EH (cell line): ENCODE measurements around the gene TARBP1.
A peak's percentile ranks its signal among the peaks of the same experiment; 100 is the strongest.
"Not testable (repeated sequence)": the region's sequence is repeated elsewhere in the genome, so short reads cannot be mapped to it uniquely, and the experiment has no call there.

Source experiments
- DNase-seq: peaks from one replicate; pipeline ENCODE4 v3.0.0-alpha.2; 2015; ENCODE audit warnings: low read depth

The TARBP1 gene

GRCh38 chr1:234437423-234438171 is 41.4 kb downstream of the TARBP1 start:
- peak; percentile 29 for DNase-seq

DNA sequence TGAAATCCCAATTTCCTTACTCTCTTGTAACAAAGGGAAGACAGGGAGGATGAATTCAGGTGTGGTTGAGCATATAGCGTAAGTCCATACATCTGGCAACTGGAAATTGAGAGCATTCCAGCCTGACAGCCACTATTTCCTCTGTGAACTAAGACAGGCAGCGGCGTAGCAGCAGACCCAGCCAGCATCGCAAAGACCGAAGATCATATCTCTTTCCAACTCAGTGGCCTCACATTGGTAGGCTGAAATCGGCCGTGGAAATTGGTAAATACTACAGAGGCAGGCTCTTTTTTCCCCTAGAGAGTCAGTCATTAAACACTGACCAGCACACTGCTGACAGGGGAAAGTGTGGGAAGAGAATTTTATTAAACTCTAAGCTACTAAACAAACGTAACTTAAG is 43.4 kb downstream of the TARBP1 start:
- DNase-seq, result no peak

GRCh38 chr1:234434706-234435105 is 44.3 kb downstream of the TARBP1 start:
- no peak for DNase-seq

- DNase-seq, result peak; percentile 66
These were observed 45.3 kb downstream of the TARBP1 start for GRCh38 chr1:234433563-234434285.

DNA sequence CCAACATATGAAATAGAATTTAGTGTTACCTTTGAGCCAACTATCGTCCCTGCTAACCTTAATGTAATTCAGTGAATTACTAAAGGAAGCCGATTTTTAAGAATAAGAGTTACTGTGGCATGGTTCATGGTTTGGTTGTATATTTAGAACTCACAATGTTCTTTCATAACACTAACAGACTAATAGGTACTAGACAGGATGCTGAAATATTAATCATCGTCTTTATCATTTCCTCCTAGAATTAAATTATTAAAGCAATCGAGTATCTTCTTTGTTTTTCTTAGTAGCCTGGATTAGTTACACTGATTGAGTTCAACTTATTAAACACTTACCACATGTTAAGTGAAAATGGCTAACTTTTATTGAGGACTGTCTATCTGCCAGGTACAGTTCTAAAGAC is 47.7 kb downstream of the TARBP1 start:
- no peak for DNase-seq

DNA sequence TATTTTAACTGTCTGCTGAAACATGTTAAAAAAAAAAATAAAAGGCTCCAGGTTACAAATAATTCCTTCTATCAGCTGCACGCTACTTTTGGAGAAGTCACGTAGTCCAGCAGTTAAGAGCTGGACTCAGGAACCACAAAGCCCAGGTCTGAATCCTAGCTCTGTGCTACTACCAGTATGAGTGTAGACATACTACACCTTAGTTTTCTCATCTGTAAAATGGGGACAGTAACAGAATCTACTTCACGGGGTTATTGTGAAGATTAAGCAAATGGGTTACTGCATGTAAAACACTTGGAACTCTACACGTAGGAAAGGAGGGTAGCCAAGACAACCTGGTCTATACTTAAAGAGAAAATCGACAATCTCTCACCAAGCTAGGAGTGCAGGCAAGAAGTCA is 48.3 kb downstream of the TARBP1 start:
- DNase-seq, result no peak

- no peak for DNase-seq
These were observed 49.6 kb downstream of the TARBP1 start for GRCh38 chr1:234429434-234429806.

- DNase-seq, result no peak
These were observed 50.9 kb downstream of the TARBP1 start for GRCh38 chr1:234427950-234428646.

DNA sequence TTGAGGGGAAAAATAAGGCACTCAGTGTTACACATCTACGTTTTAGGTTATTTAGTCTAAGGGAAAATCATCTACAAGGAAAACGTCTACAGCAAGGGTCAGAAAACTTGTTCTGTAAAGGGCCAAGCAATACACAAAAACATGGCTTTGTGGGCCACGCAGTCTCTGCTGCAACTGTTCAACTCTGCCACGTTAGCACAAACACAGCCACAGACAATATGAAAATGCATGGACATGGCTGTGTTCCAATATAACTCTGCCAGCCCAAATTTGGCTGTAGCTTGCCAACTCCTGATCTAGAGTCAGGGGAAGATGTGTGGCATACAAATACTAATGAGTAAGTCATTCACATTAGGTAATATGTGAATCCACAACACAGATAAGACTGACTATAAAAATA is 65.0 kb downstream of the TARBP1 start:
- no peak for DNase-seq

DNA sequence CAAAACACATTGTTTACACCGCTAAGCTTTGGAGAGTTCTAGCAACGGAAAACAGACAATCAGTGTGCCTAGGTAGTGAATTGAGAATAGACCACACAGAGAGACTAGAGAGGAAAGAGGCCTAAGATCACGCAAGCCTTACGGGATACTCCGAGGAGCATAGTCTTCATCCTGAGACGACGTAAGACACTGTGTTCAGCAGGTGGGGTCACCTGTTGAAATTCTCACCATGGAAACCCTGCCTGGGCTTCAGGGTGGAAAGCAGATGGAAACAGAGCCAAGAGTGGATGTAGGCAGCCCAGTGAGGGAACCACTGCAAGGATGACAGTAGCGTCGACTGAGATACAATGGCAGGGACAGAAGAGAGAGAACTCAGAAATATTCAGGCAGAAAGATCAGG is 65.5 kb downstream of the TARBP1 start:
- DNase-seq, result no peak

GRCh38 chr1:234412830-234413229 is 66.1 kb downstream of the TARBP1 start:
- no peak for DNase-seq

DNA sequence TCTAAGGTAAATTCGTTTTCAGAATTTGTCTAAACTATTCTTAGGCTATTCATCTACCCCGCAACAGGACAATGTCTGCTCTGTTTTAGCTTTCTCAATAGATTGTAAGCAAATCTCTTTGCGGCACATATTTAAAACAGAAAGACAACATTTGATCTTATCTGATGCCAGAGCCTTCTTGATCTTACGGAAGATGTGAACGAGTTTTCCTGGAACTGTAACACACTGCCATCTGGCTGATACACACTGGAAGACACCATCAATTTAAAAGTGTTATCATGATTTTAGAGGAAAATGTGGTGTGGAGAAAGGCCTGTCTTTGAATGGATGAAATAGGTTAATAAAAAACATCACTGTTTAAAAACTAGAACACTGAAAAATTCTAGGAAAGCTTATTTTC is 69.7 kb downstream of the TARBP1 start:
- peak; percentile 18 for DNase-seq

GRCh38 chr1:234408757-234409156 is 70.2 kb downstream of the TARBP1 start:
- DNase-seq, result no peak

GRCh38 chr1:234406871-234407270 is 72.1 kb downstream of the TARBP1 start:
- DNase-seq, result no peak

GRCh38 chr1:234405676-234406075 is 73.3 kb downstream of the TARBP1 start:
- no peak for DNase-seq

DNA sequence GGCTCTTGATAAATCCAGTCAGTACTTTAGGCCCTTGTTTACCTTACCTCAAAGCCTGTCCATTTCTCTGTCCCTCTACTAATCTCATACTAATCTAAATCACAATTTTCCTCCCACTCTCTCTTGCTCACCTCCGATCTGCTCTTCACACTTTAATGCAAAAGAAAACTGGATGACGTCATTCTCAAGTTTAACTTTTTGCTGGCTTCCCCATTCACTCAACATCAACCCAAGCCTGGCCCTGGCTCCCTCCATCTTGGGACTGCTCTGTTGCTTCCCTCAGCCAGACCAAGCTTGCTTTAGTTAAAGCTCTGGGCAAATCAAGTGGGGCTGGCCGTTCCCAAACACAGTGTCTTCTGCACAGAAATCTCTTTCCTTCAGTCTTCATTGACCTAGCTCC is 76.0 kb downstream of the TARBP1 start:
- no peak for DNase-seq

GRCh38 chr1:234401658-234402057 is 77.3 kb downstream of the TARBP1 start:
- DNase-seq, result no peak

DNA sequence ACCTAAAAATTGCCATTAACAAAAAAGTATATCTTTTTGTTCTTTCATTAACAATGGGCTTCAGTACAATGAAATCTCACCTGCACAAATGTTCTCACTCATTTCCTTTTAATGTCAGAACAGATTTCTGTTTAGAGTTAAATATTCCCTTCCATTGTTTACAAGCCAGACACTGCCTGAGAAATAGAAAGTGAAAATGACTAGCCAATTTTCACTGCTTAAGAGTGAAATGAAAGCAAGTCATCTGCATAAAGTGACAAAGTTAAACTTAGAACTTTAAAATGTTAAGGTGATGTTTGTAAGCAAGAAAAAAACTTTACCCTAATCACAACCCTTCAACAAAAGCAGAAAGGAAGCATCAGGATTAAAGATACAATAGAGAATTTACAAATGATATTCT is 78.2 kb downstream of the TARBP1 start:
- peak; percentile 3 for DNase-seq

DNA sequence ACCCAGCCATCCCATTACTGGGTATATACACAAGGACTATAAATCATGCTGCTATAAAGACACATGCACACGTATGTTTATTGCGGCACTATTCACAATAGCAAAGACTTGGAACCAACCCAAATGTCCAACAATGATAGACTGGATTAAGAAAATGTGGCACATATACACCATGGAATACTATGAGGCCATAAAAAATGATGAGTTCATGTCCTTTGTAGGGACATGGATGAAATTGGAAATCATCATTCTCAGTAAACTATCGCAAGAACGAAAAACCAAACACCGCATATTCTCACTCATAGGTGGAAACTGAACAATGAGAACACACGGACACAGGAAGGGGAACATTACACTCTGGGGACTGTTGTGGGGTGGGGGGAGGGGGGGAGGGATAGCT is 79.5 kb downstream of the TARBP1 start:
- not testable (repeated sequence) for DNase-seq

DNA sequence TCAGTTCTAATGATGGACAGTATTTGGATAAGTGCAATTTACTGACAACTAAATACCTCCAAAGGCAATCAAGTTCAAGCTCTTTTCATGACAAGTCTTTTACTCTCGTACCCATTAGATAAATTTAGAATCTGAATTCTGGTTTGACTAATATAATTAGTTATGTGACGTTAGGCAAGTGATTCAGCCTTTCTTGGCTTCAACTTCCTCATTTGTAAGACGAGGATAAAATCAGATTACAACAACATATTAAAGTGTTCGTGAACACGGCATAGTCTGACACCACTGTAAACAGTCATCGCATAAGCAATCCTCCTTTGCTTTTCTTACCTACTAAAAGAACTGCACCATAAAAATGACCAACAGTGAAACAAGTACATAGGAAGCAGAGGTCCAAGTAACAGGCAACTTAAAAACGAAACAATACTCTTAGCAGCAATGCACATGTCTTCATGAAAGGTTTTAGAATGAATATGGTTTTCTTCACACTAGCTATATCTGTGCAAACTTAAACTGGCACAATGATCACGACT is 80.1 kb downstream of the TARBP1 start:
- DNase-seq, result peak; percentile 73

GRCh38 chr1:234397732-234398131 is 81.2 kb downstream of the TARBP1 start:
- DNase-seq, result no peak

GRCh38 chr1:234396871-234397270 is 82.1 kb downstream of the TARBP1 start:
- no peak for DNase-seq

DNA sequence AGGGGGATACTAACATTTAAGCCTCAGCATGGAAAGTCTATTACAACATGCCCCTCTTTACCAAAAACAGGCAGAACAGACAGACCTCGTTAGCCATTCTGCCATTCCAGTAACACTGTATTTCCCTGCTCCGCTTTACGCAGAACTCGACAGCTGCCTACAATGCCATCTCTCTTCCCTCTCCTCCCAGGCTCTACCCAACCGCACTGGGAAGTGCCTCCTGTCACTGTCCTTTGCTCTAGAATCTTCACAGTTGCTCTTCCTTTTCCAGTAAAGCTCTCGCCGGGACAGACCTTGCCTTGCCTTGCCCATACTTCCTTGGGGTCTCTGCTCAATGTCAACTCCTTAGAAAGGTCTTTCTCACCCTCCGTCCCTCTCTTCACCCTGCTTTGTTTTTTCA is 82.9 kb downstream of the TARBP1 start:
- no peak for DNase-seq
